Panc1 (cell line): ENCODE data around the gene CYB5R3. TPM values are rescaled to one million over a fixed set of nuclear protein-coding genes. Genes with fewer than 3 reads are reported as not detected.

Source experiments
- ATAC-seq: fragments of 200-7000 bp; cut with Tn5 transposase; 2 replicates; pipeline ENCODE4 v1.9.1; 2020; ENCODE audit warnings: mild to moderate bottlenecking, moderate library complexity
- BruUV-seq: library from RNA; stranded (reverse); fragments of 400-500 nt; replicated peaks from 2 replicates; lab custom pipeline; 2021; lab: Mats Ljungman, UMichigan
- CTCF ChIA-PET: fragments of 300-600 bp; sonication (Branson Sonifier 250); formaldehyde crosslinking; loops from one replicate; lab custom pipeline; 2022; ENCODE audit warnings: antibody characterized with exemption; lab: Charles Lee
- POLR2A ChIA-PET: fragments of 300-600 bp; sonication (Branson Sonifier 250); formaldehyde crosslinking; loops from one replicate; lab custom pipeline; 2022; ENCODE audit warnings: antibody characterized with exemption; lab: Charles Lee
- DNase-seq: peaks from one replicate; pipeline ENCODE4 v3.0.0-alpha.2; 2010; ENCODE audit warnings: low read depth, low spot score
- H3K27ac ChIP-seq: 2 replicates; pipeline ENCODE4 v1.5.1; 2011; ENCODE audit warnings: mild to moderate bottlenecking, low read length, inconsistent platforms
- H3K27me3 ChIP-seq: fragments of 200-500 bp; sonication (Bioruptor generic); 2 replicates; pipeline ENCODE4 v1.6.0; 2014; ENCODE audit warnings: low read length, inconsistent platforms; ENCODE audit not compliant: control insufficient read depth, insufficient read depth
- H3K36me3 ChIP-seq: fragments of 200-500 bp; sonication (Bioruptor generic); 2 replicates; pipeline ENCODE4 v1.5.1; 2014; ENCODE audit warnings: inconsistent platforms, mild to moderate bottlenecking, low read length, moderate library complexity; ENCODE audit not compliant: control insufficient read depth, insufficient read depth
- H3K4me1 ChIP-seq: 2 replicates; pipeline ENCODE4 v1.5.1; 2011; ENCODE audit warnings: inconsistent platforms, mild to moderate bottlenecking, low read length, moderate library complexity; ENCODE audit not compliant: control insufficient read depth, insufficient read depth
- H3K4me3 ChIP-seq, 2 experiments: 2 replicates each; pipeline ENCODE4 v1.5.1; 2011 to 2012; ENCODE audit warnings: low read depth in 2 of 2, low read length in 2 of 2, mild to moderate bottlenecking in 2 of 2, inconsistent platforms in 1 of 2, moderate library complexity in 1 of 2
- H3K9me3 ChIP-seq: fragments of 200-500 bp; sonication (Bioruptor generic); 2 replicates; pipeline ENCODE4 v1.5.1; 2014; ENCODE audit warnings: low read depth, mild to moderate bottlenecking, inconsistent platforms, low read length, moderate library complexity; ENCODE audit not compliant: control insufficient read depth, insufficient read depth
- POLR2AphosphoS5 ChIP-seq: IDR thresholded peaks from 2 replicates; pipeline ENCODE4 v1.6.1; 2012; ENCODE audit warnings: mild to moderate bottlenecking, low read depth, low read length, moderate library complexity
- REST ChIP-seq, 2 experiments: IDR thresholded peaks; 2 replicates each; pipeline ENCODE4 v1.6.1; 2011 to 2012; ENCODE audit warnings: low read depth in 2 of 2, control low read depth in 1 of 2, low read length in 1 of 2, mild to moderate bottlenecking in 1 of 2, moderate library complexity in 1 of 2; ENCODE audit not compliant: insufficient read depth in 1 of 2
- SIN3A ChIP-seq: IDR thresholded peaks from 2 replicates; pipeline ENCODE4 v1.6.1; 2012; ENCODE audit warnings: low read depth, mild to moderate bottlenecking, low read length, moderate library complexity, borderline replicate concordance; ENCODE audit not compliant: insufficient read depth
- TCF7L2 ChIP-seq: IDR thresholded peaks from 2 replicates; pipeline ENCODE4 v1.6.1; 2011; ENCODE audit warnings: mild to moderate bottlenecking, low read depth, low read length, inconsistent platforms
- in situ Hi-C: cut with HindIII; loops from 2 replicates; pipeline ENCODE4 v1.10.0; 2016; ENCODE audit warnings: low sequenced_read_pairs, low pct_unique_long_range_greater_than_20kb
- intact Hi-C: fragments of 100-400 bp; cut with micrococcal nuclease; formaldehyde crosslinking; loops from one replicate; pipeline ENCODE4 v1.10.0; 2022; ENCODE audit not compliant: unreplicated experiment
- total RNA-seq: library from RNA; stranded (reverse); gene quantifications from one replicate; pipeline ENCODE4 v1.2.1, GENCODE V29; 2021; ENCODE audit not compliant: unreplicated experiment
- TF ChIP-seq, protein P1 (sequence below): fragments of 450-650 bp; IDR thresholded peaks from 2 replicates; pipeline ENCODE4 v1.5.1; 2017; ENCODE audit warnings: mild to moderate bottlenecking

Gene CYB5R3
- total RNA-seq, 1 experiment from 2014 or later: 102 TPM

GRCh38 chr22:42685941-42686653 is 36.9 kb upstream of the CYB5R3 start:
- in situ Hi-C loops (no loop called here), intact Hi-C loops (no loop called here)
- DNase-seq: no peak
- Histone ChIP-seq H3K27me3 (no peaks in the 10 kb centered on the region), H3K27ac (no peak overlapping the region), H3K9me3 (no peaks in the 10 kb centered on the region), H3K4me1 (peaks cover 10% of the 10 kb centered on the region), H3K4me3 (no peak overlapping the region), H3K36me3 (no peaks in the 10 kb centered on the region)
- no TSS peak for BruUV-seq
- POLR2A ChIA-PET: no interaction called here
- TF ChIP-seq TCF7L2 (no peak), POLR2AphosphoS5 (no peak), SIN3A (no peak), REST (IDR thresholded peaks at IDR 0.05; ENCODE audit: insufficient read depth in 1 of 2, low read depth in 2 of 2, low read length in 1 of 2) (no peak)
- TF ChIP-seq, protein P1, sequence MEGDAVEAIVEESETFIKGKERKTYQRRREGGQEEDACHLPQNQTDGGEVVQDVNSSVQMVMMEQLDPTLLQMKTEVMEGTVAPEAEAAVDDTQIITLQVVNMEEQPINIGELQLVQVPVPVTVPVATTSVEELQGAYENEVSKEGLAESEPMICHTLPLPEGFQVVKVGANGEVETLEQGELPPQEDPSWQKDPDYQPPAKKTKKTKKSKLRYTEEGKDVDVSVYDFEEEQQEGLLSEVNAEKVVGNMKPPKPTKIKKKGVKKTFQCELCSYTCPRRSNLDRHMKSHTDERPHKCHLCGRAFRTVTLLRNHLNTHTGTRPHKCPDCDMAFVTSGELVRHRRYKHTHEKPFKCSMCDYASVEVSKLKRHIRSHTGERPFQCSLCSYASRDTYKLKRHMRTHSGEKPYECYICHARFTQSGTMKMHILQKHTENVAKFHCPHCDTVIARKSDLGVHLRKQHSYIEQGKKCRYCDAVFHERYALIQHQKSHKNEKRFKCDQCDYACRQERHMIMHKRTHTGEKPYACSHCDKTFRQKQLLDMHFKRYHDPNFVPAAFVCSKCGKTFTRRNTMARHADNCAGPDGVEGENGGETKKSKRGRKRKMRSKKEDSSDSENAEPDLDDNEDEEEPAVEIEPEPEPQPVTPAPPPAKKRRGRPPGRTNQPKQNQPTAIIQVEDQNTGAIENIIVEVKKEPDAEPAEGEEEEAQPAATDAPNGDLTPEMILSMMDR: no peak
- CTCF ChIA-PET: no interaction called here
- ATAC-seq: no peak

DNA sequence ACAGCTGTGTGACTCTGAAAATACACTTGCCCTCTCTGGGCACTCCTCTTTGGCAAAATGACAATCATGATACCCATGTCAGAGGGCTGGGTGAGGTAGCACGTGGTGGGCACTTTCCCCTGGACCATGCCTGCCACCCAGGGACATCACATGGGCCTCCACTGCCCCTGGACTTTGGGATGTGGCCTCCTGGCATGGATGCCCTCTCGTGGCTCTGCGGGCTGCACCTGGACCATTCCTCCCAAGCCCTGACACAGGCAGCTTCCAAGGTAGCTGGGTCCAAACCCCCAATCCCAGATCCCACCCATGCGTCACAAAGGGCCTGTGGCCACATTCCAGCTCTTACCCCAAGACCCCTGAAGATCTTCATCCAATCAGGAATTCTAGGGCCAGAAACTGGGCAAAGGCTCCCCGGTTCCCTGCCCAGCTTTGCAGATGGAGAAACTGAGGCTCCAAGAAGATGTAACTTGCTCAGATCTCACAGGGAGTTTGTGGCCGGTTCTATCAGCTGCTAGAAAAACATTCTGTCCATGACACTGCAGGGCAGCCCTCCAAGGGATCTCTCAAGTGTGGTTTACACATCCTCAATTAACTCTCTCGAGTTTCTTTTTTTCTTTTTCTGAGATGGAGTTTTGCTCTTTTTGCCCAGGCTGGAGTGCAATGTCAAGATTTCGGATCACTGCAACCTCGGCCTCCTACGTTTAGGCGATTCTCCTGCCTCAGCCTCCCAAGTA is 35.4 kb upstream of the CYB5R3 start:
- ChIA-PET POLR2A (interaction anchor here (0.5 kb wide), 1 partner anchor 389 kb away, joined by 12 read pairs; no protein-coding TSS in a partner anchor), CTCF (no interaction called here)
- intact Hi-C loops: no loop called here
- in situ Hi-C loops: no loop called here
- peaks cover 10% of the 10 kb centered on the region for H3K4me1 ChIP-seq
- H3K9me3 ChIP-seq: no peaks in the 10 kb centered on the region
- H3K36me3 ChIP-seq: no peaks in the 10 kb centered on the region
- TF ChIP-seq, protein P1: no peak
- TF ChIP-seq POLR2AphosphoS5 (no peak), SIN3A (no peak), REST (IDR thresholded peaks at IDR 0.05; ENCODE audit: insufficient read depth in 1 of 2, low read depth in 2 of 2, low read length in 1 of 2) (no peak), TCF7L2 (no peak)
- DNase-seq (no peak), ATAC-seq (no peak)
- no peaks in the 10 kb centered on the region for H3K27me3 ChIP-seq
- no peak overlapping the region for H3K4me3 ChIP-seq
- BruUV-seq: no TSS peak
- H3K27ac ChIP-seq: no peak overlapping the region
